ENCODE measurements around the gene ROMO1. TPM values are rescaled to one million over a fixed set of nuclear protein-coding genes. Genes with fewer than 3 reads are reported as not detected.
A peak's percentile ranks its signal among the peaks of the same experiment; 100 is the strongest.

ROMO1 gene
- total and polyA plus RNA-seq, 10 of the 15 experiments (the other 5 are each of a cell fraction or from before 2014, with no cell fraction given) = 23.2 to 631 (median 352) TPM

GRCh38 chr20:35702051-35702823 is 3.0 kb downstream of the ROMO1 start (continued):
- TF ChIP-seq ATF7 (IDR thresholded peaks at IDR 0.05; ENCODE audit: low read depth) = no peak
- no peak for TF ChIP-seq NFYB (IDR thresholded peaks at IDR 0.05; ENCODE audit: insufficient read depth, low read depth, low read length)
- TF ChIP-seq USF2 (IDR thresholded peaks at IDR 0.05; ENCODE audit: borderline replicate concordance, low read depth, low read length) = no peak
- TF ChIP-seq BCL11A (IDR thresholded peaks at IDR 0.05; ENCODE audit: low read depth, low read length) = no peak
- TF ChIP-seq CEBPB (IDR thresholded peaks at IDR 0.05; ENCODE audit: borderline replicate concordance in 1 of 2, low read depth in 2 of 2, low read length in 2 of 2) = 0 out of 4 replicates have a peak, but pooled peaks of 1 of the 2 experiments have one; percentile 30
- no peak for TF ChIP-seq DPF2 (IDR thresholded peaks at IDR 0.05)
- TF ChIP-seq MYB (IDR thresholded peaks at IDR 0.05; ENCODE audit: borderline replicate concordance, low read depth, low read length) = no peak
- TF ChIP-seq ZZZ3 (IDR thresholded peaks at IDR 0.05; ENCODE audit: control insufficient read depth, insufficient read length, low read depth) = no peak
- no peak for TF ChIP-seq E2F8 (IDR thresholded peaks at IDR 0.05; ENCODE audit: low read depth, partially characterized antibody)
- TF ChIP-seq NKRF (conservative IDR thresholded peaks at IDR 0.05) = no peak
- no peak for TF ChIP-seq HDAC2 (IDR thresholded peaks at IDR 0.05)
- no peak for TF ChIP-seq NRF1 (conservative IDR thresholded peaks at IDR 0.05; ENCODE audit: low read depth, low read length)
- no peak for TF ChIP-seq ZBED1 (IDR thresholded peaks at IDR 0.05; ENCODE audit: borderline replicate concordance)
- no peak for TF ChIP-seq MEF2B (IDR thresholded peaks at IDR 0.05; ENCODE audit: partially characterized antibody, poor library complexity, severe bottlenecking)
- no peak for TF ChIP-seq POLR2AphosphoS2 (IDR thresholded peaks at IDR 0.05; ENCODE audit: low read depth, low read length)
- no peak for TF ChIP-seq BHLHE40 (IDR thresholded peaks at IDR 0.05; ENCODE audit: borderline replicate concordance in 1 of 2, low read depth in 2 of 2, low read length in 1 of 2)
- TF ChIP-seq RFX5 (IDR thresholded peaks at IDR 0.05; ENCODE audit: low read depth, low read length) = no peak
- no peak for TF ChIP-seq CREM (IDR thresholded peaks at IDR 0.05; ENCODE audit: low read depth)
- no peak for TF ChIP-seq MEF2A (IDR thresholded peaks at IDR 0.05; ENCODE audit: insufficient read depth, low read depth, low read length)
- TF ChIP-seq ZNF274 (IDR thresholded peaks at IDR 0.05; ENCODE audit: insufficient read depth, insufficient read length) = no peak
- no peak for TF ChIP-seq ZBTB33 (IDR thresholded peaks at IDR 0.05)
- no peak for TF ChIP-seq CREB1 (IDR thresholded peaks at IDR 0.05; ENCODE audit: low read depth)
- TF ChIP-seq BMI1 (IDR thresholded peaks at IDR 0.05; ENCODE audit: borderline replicate concordance) = no peak
- TF ChIP-seq FOXM1 (IDR thresholded peaks at IDR 0.05; ENCODE audit: low read depth, low read length) = peak; percentile 26; the same call in 1 of the 2 replicates

All from GM12878 (cell line).